HCT116 (cell line): ENCODE data around the gene PINK1. TPM values are rescaled to one million over a fixed set of nuclear protein-coding genes. Genes with fewer than 3 reads are reported as not detected.

Experiments
- ATAC-seq: fragments of 200-7000 bp; cut with Tn5 transposase; 2 replicates; pipeline ENCODE4 v1.9.1; 2020; ENCODE audit warnings: mild to moderate bottlenecking, moderate library complexity
- BruUV-seq: library from RNA; stranded (reverse); fragments of 400-500 nt; replicated peaks from 2 replicates; lab custom pipeline; 2021; lab: Mats Ljungman, UMichigan
- CTCF ChIA-PET: fragments of 300-600 bp; sonication (Branson Sonifier 250); formaldehyde crosslinking; loops from one replicate; lab custom pipeline; 2021; ENCODE audit warnings: antibody characterized with exemption; lab: Charles Lee
- POLR2A ChIA-PET: fragments of 300-600, 350-600 bp; sonication (Branson Sonifier 250); formaldehyde crosslinking; loops from one replicate; lab custom pipeline; 2021; ENCODE audit warnings: antibody characterized with exemption; lab: Charles Lee
- RAD21 ChIA-PET, 2 experiments: fragments of 300-600 bp; sonication (Branson Sonifier 250); formaldehyde crosslinking; loops; one replicate each; lab custom pipeline; 2023; ENCODE audit warnings: low total read pairs in 2 of 2; ENCODE audit not compliant: uncharacterized antibody in 2 of 2, unreplicated experiment in 2 of 2, low non-redundant PET in 1 of 2; lab: Charles Lee
- DNase-seq: peaks from one replicate; pipeline ENCODE4 v3.0.0-alpha.2; 2010; ENCODE audit warnings: low read depth, low spot score
- H2AFZ ChIP-seq: fragments of 200-600 bp; shearing (Covaris generic), sonication (generic); 2 replicates; pipeline ENCODE4 v1.6.1; 2017; ENCODE audit warnings: low read depth, mixed run types, mixed read lengths, antibody characterized with exemption, low read length; ENCODE audit not compliant: poor library complexity, severe bottlenecking
- H3K27ac ChIP-seq: 2 replicates; pipeline ENCODE4 v1.5.1; 2012; ENCODE audit warnings: low read depth, low read length
- H3K27me3 ChIP-seq: fragments of 200-600 bp; sonication (generic); 2 replicates; pipeline ENCODE4 v1.6.1; 2016; ENCODE audit warnings: mixed run types, low read length, mixed read lengths; ENCODE audit not compliant: insufficient read depth
- H3K36me3 ChIP-seq, 2 experiments: fragments of 200-500 bp in 1 of 2; fragments of 200-600 bp in 1 of 2; sonication (Bioruptor generic) in 1 of 2; sonication (generic) in 1 of 2; 2 replicates each; pipeline versions ENCODE4 v1.5.1 to v1.6.1; 2014 to 2016; ENCODE audit warnings: low read length in 2 of 2, inconsistent platforms in 1 of 2, mixed read lengths in 1 of 2, mixed run types in 1 of 2; ENCODE audit not compliant: insufficient read depth in 2 of 2, control insufficient read depth in 1 of 2
- H3K4me1 ChIP-seq, 2 experiments: fragments of 200-600 bp in 1 of 2; sonication (generic) in 1 of 2; 2 replicates each; pipeline versions ENCODE4 v1.5.1 to v1.6.1; 2012 to 2017; ENCODE audit warnings: low read length in 2 of 2, inconsistent platforms in 1 of 2, mild to moderate bottlenecking in 1 of 2, mixed read lengths in 1 of 2, mixed run types in 1 of 2, moderate library complexity in 1 of 2; ENCODE audit not compliant: insufficient read depth in 2 of 2, control insufficient read depth in 1 of 2
- H3K4me2 ChIP-seq: fragments of 200-600 bp; sonication (generic); 2 replicates; pipeline ENCODE4 v1.6.1; 2017; ENCODE audit warnings: mixed run types, low read length, mixed read lengths
- H3K4me3 ChIP-seq, 2 experiments: fragments of 200-600 bp in 1 of 2; sonication (generic) in 1 of 2; replicated peaks in 1 of 2; 2 replicates each; pipeline ENCODE4 v1.5.1; 2011 to 2016; ENCODE audit warnings: low read length in 2 of 2, control low read depth in 1 of 2, low read depth in 1 of 2, mild to moderate bottlenecking in 1 of 2, mixed read lengths in 1 of 2, mixed run types in 1 of 2
- H3K79me2 ChIP-seq: fragments of 200-600 bp; sonication (generic); 2 replicates; pipeline ENCODE4 v1.6.1; 2017; ENCODE audit warnings: mild to moderate bottlenecking, mixed run types, low read length, moderate library complexity, mixed read lengths; ENCODE audit not compliant: insufficient read depth
- H3K9ac ChIP-seq: fragments of 200-600 bp; sonication (generic); 2 replicates; pipeline ENCODE4 v1.6.1; 2016; ENCODE audit warnings: low read length, mixed read lengths
- H3K9me2 ChIP-seq: fragments of 200-600 bp; sonication (generic), shearing (Covaris generic); 2 replicates; pipeline ENCODE4 v1.6.1; 2017; ENCODE audit warnings: mixed run types, mild to moderate bottlenecking, moderate library complexity; ENCODE audit not compliant: insufficient read depth
- H3K9me3 ChIP-seq, 2 experiments: fragments of 200-500 bp in 1 of 2; fragments of 200-600 bp in 1 of 2; sonication (Bioruptor generic) in 1 of 2; sonication (generic) in 1 of 2; 2 replicates each; pipeline ENCODE4 v1.6.1; 2014 to 2017; ENCODE audit warnings: low read length in 2 of 2, mixed read lengths in 2 of 2, inconsistent platforms in 1 of 2, low read depth in 1 of 2, mild to moderate bottlenecking in 1 of 2, mixed run types in 1 of 2, moderate library complexity in 1 of 2; ENCODE audit not compliant: control insufficient read depth in 1 of 2, insufficient read depth in 1 of 2
- H4K20me1 ChIP-seq: fragments of 200-600 bp; sonication (generic), shearing (Covaris generic); 2 replicates; pipeline ENCODE4 v1.6.1; 2017; ENCODE audit warnings: mixed run types, mild to moderate bottlenecking, moderate library complexity; ENCODE audit not compliant: insufficient read depth
- CBX3 ChIP-seq: IDR thresholded peaks from 2 replicates; pipeline ENCODE4 v1.6.1; 2012; ENCODE audit warnings: low read depth
- CTCF ChIP-seq, 3 experiments: fragments of 200-600 bp in 1 of 3; sonication (generic) in 1 of 3; IDR thresholded peaks in 2 of 3; conservative IDR thresholded peaks in 1 of 3; 2 replicates each; pipeline ENCODE4 v1.5.1; 2012 to 2017; ENCODE audit warnings: low read depth in 2 of 3, low read length in 2 of 3, antibody characterized with exemption in 1 of 3, borderline replicate concordance in 1 of 3, control low read depth in 1 of 3, mild to moderate bottlenecking in 1 of 3, mixed read lengths in 1 of 3, mixed run types in 1 of 3, moderate library complexity in 1 of 3; ENCODE audit not compliant: insufficient read depth in 1 of 3
- EGR1 ChIP-seq: IDR thresholded peaks from 2 replicates; pipeline ENCODE4 v1.6.1; 2012; ENCODE audit warnings: low read depth
- ELF1 ChIP-seq: IDR thresholded peaks from 2 replicates; pipeline ENCODE4 v1.6.1; 2012; ENCODE audit warnings: low read depth, borderline replicate concordance
- EZH2 ChIP-seq: fragments of 200-600 bp; sonication (generic); IDR thresholded peaks from 2 replicates; pipeline ENCODE4 v1.6.1; 2017; ENCODE audit warnings: antibody characterized with exemption, mixed run types
- FOSL1 ChIP-seq: IDR thresholded peaks from 2 replicates; pipeline ENCODE4 v1.6.1; 2012; ENCODE audit warnings: low read depth
- JUND ChIP-seq: IDR thresholded peaks from 2 replicates; pipeline ENCODE4 v1.6.1; 2012
- POLR2A ChIP-seq: IDR thresholded peaks from 2 replicates; pipeline ENCODE4 v1.7.0; 2011; ENCODE audit warnings: borderline replicate concordance; ENCODE audit not compliant: insufficient read depth, insufficient read length; ENCODE audit errors: extremely low read depth
- POLR2AphosphoS5 ChIP-seq: IDR thresholded peaks from 2 replicates; pipeline ENCODE4 v1.6.1; 2011; ENCODE audit warnings: mild to moderate bottlenecking, low read depth, low read length, moderate library complexity
- RAD21 ChIP-seq: IDR thresholded peaks from 2 replicates; pipeline ENCODE4 v1.6.1; 2012; ENCODE audit warnings: low read depth, mild to moderate bottlenecking
- REST ChIP-seq: IDR thresholded peaks from 2 replicates; pipeline ENCODE4 v1.6.1; 2012; ENCODE audit warnings: low read depth
- SIN3A ChIP-seq: IDR thresholded peaks from 2 replicates; pipeline ENCODE4 v1.6.1; 2012; ENCODE audit warnings: low read depth
- TCF7L2 ChIP-seq: IDR thresholded peaks from 2 replicates; pipeline ENCODE4 v1.7.0; 2011; ENCODE audit warnings: borderline replicate concordance, inconsistent platforms; ENCODE audit not compliant: insufficient read depth, insufficient read length; ENCODE audit errors: extremely low read depth
- YY1 ChIP-seq: IDR thresholded peaks from 2 replicates; pipeline ENCODE4 v1.6.1; 2011; ENCODE audit warnings: low read length, low read depth, moderate library complexity, mild to moderate bottlenecking; ENCODE audit not compliant: insufficient replicate concordance; ENCODE audit errors: extremely low read depth
- ZBTB33 ChIP-seq: IDR thresholded peaks from 2 replicates; pipeline ENCODE4 v1.6.1; 2011; ENCODE audit warnings: mild to moderate bottlenecking, low read length, moderate library complexity; ENCODE audit not compliant: insufficient replicate concordance; ENCODE audit errors: extremely low read depth
- ZFX ChIP-seq: fragments of 450-650 bp; IDR thresholded peaks from 2 replicates; pipeline ENCODE4 v1.6.1; 2017
- ZNF274 ChIP-seq: fragments of 200-500 bp; sonication (Bioruptor generic); IDR thresholded peaks from 2 replicates; pipeline ENCODE4 v1.6.1; 2014; ENCODE audit warnings: mild to moderate bottlenecking, low read depth, low read length, inconsistent platforms
- intact Hi-C: fragments of 100-400 bp; cut with micrococcal nuclease; formaldehyde crosslinking; loops from 2 replicates; pipeline ENCODE4 v1.10.0; 2022
- total RNA-seq: library from RNA; stranded (reverse); gene quantifications from one replicate; pipeline ENCODE4 v1.2.1, GENCODE V29; 2021; ENCODE audit not compliant: unreplicated experiment

Gene PINK1
- total RNA-seq, 1 experiment from 2014 or later: 29.4 TPM

GRCh38 chr1:20584890-20585289 lies 48.4 kb upstream of the PINK1 start:
- Histone ChIP-seq H2AFZ (peak overlapping the region; percentile 15), H3K9me2 (no peaks in the 10 kb centered on the region), H3K27ac (no peak overlapping the region), H3K9ac (no peak overlapping the region), H3K36me3 (no peaks in the 10 kb centered on the region), H3K4me3 (no peak overlapping the region), H3K27me3 (no peaks in the 10 kb centered on the region), H3K79me2 (no peaks in the 10 kb centered on the region), H3K9me3 (no peaks in the 10 kb centered on the region), H3K4me2 (0 out of 2 replicates have a peak overlapping the region, but pooled peaks have one; percentile 3), H4K20me1 (no peaks in the 10 kb centered on the region), H3K4me1 (peaks cover 19 to 38% of the 10 kb centered on the region in 2 experiments)
- ATAC-seq: no peak
- CTCF ChIA-PET: interaction anchor here (1.3 kb wide), 1 partner anchor 10 kb away, joined by 3 read pairs; no protein-coding TSS in a partner anchor
- no TSS peak for BruUV-seq
- no peak for DNase-seq
- RAD21 ChIA-PET: no interaction called here
- intact Hi-C loops: no loop called here
- POLR2A ChIA-PET: interaction anchor here (0.5 kb wide), 1 partner anchor 11 kb away, joined by 5 read pairs; no protein-coding TSS in a partner anchor
- TF ChIP-seq FOSL1: no peak
- TF ChIP-seq EGR1: no peak
- TF ChIP-seq JUND: no peak
- no peak for TF ChIP-seq ZNF274
- no peak for TF ChIP-seq ZBTB33
- TF ChIP-seq SIN3A: no peak
- no peak for TF ChIP-seq ELF1
- TF ChIP-seq ZFX: no peak
- TF ChIP-seq TCF7L2: no peak
- TF ChIP-seq YY1: no peak
- TF ChIP-seq CTCF (IDR thresholded peaks at IDR 0.05 in 2 of 3, conservative IDR thresholded peaks at IDR 0.05 in 1 of 3; ENCODE audit: borderline replicate concordance in 1 of 3, insufficient read depth in 1 of 3, low read depth in 2 of 3, low read length in 2 of 3): no peak
- TF ChIP-seq CBX3: no peak
- TF ChIP-seq POLR2A: no peak
- no peak for TF ChIP-seq RAD21
- no peak for TF ChIP-seq POLR2AphosphoS5
- TF ChIP-seq REST: no peak
- no peak for TF ChIP-seq EZH2
